Natural killer cell treated with Interleukin-12 subunit alpha and Interleukin-12 subunit beta and Interleukin-15 and Interleukin-18, amount 100 ng/mL, for 72 hours (primary cell): ENCODE data around the gene ZNF273. TPM values are rescaled to one million over a fixed set of nuclear protein-coding genes. Genes with fewer than 3 reads are reported as not detected.
"Not testable (repeated sequence)": the region's sequence is repeated elsewhere in the genome, so short reads cannot be mapped to it uniquely, and the experiment has no call there.

ENCODE experiments used
- ATAC-seq, 2 donors: fragments of 150-1000 bp; cut with Tn5 transposase in 1 of 2; sonication (Bioruptor Pico), chemical (Tn5 transposase) in 1 of 2; 2 replicates each; pipeline ENCODE4 v1.10.0; 2021
- DNase-seq: peaks from one replicate; pipeline ENCODE4 v3.0.0; 2022; ENCODE audit warnings: low spot score
- H3K27ac Mint-ChIP-seq, 2 donors: 1 replicate in 1 of 2; 2 replicates in 1 of 2; pipeline ENCODE4 v1.8.0; 2022; ENCODE audit warnings: mixed read lengths in 2 of 2, mild to moderate bottlenecking in 1 of 2, moderate library complexity in 1 of 2
- H3K27me3 Mint-ChIP-seq, 2 donors: 1 replicate in 1 of 2; 2 replicates in 1 of 2; pipeline ENCODE4 v1.8.0; 2022; ENCODE audit warnings: mixed read lengths in 2 of 2
- H3K36me3 Mint-ChIP-seq: one replicate; pipeline ENCODE4 v1.8.0; 2022; ENCODE audit warnings: mixed read lengths
- H3K4me1 Mint-ChIP-seq, 2 donors: 1 replicate in 1 of 2; 2 replicates in 1 of 2; pipeline ENCODE4 v1.8.0; 2022; ENCODE audit warnings: low read depth in 2 of 2, mixed read lengths in 2 of 2, mild to moderate bottlenecking in 1 of 2
- H3K4me3 Mint-ChIP-seq: one replicate; pipeline ENCODE4 v1.8.0; 2022; ENCODE audit warnings: mixed read lengths
- H3K9me3 Mint-ChIP-seq: 2 replicates; pipeline ENCODE4 v1.8.0; 2022; ENCODE audit warnings: mixed read lengths
- total RNA-seq, 2 donors: library from RNA; stranded (reverse); gene quantifications; one replicate each; pipeline ENCODE4 v1.2.3, GENCODE V29; 2022

Gene ZNF273
- total RNA-seq, 2 donors from 2014 or later, result 5.5 to 6.3 TPM

DNA sequence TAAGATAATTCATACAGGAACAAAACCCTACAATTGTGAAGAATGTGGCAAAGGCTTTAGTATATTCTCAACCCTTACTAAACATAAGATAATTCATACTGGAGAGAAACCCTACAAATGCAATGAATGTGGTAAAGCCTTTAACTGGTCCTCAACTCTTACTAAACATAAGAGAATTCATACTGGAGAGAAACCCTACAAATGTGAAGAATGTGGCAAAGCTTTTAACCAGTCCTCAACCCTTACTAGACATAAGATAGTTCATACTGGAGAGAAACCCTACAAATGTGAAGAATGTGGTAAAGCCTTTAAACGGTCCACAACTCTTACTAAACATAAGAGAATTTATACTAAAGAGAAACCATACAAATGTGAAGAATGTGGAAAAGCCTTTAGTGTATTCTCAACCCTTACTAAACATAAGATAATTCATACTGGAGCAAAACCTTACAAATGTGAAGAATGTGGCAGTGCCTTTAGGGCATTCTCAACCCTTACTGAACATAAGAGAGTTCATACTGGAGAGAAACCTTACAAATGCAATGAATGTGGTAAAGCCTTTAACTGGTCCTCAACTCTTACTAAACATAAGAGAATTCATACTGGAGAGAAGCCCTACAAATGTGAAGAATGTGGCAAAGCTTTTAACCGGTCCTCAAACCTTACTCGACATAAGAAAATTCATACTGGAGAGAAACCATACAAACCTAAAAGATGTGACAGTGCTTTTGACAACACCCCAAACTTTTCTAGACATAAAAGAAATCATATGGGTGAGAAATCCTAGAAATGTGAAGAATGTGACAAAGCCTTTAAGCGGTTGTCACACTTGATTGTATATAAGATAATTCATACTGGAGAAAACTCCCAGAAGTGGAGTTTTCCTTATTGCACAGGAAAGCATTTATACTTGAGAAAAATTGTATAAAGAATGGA lies 25.4 kb downstream of the ZNF273 start:
- Mint-ChIP-seq H3K36me3 (peaks cover 57% of the 10 kb centered on the region), H3K9me3 (peaks cover 10% of the 10 kb centered on the region)
- H3K27ac Mint-ChIP-seq, DNase-seq, H3K4me3 Mint-ChIP-seq, H3K27me3 Mint-ChIP-seq, ATAC-seq, H3K4me1 Mint-ChIP-seq: not testable (repeated sequence)

DNA sequence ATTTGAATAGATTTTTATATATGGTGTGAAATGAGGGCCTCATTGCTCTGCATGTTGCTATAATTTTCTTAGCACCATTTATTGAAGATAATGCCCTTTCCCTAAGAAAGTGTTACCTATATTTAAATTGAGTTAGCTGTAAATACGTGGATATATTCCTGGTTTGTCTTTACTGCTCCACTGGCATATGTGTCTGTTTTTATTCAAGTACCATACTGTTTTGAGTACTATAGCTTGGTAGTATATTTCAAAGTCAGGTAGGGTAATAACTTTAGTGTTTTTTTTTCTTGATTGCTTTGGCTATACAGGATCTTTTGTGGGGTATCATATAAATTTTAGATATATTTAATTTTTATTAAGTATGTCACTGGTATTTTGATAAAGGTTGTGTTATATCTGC lies 31.4 kb downstream of the ZNF273 start:
- no peaks in the 10 kb centered on the region for H3K4me1 Mint-ChIP-seq
- H3K4me3 Mint-ChIP-seq, result no peak overlapping the region
- ATAC-seq, result no peak
- no peak for DNase-seq
- peaks cover 7% of the 10 kb centered on the region for H3K36me3 Mint-ChIP-seq
- no peaks in the 10 kb centered on the region for H3K27me3 Mint-ChIP-seq
- no peaks in the 10 kb centered on the region for H3K9me3 Mint-ChIP-seq
- H3K27ac Mint-ChIP-seq, result no peak overlapping the region

DNA sequence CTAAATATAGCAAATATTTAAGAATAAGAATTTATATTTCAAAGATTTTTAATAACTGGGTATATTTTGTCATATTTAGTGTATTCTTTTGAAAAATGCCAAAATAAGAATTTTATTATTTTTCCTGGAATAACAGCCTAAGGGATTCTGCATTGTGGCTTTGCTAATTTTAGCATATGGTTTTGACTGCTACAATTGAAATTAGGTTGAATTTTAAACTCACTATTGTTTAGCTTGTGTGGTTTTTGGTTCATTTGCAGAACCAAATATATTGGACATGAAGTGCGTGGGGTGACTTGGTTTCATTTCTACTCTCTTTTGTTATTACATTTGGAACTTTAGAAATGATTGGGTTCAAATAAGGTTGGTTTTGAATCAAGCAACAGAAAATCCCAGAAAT lies 35.5 kb downstream of the ZNF273 start:
- Mint-ChIP-seq H3K27me3 (no peaks in the 10 kb centered on the region), H3K4me1 (no peaks in the 10 kb centered on the region), H3K9me3 (no peaks in the 10 kb centered on the region), H3K36me3 (peaks cover 7% of the 10 kb centered on the region), H3K4me3 (no peak overlapping the region), H3K27ac (no peak overlapping the region)
- DNase-seq, result no peak
- no peak for ATAC-seq

DNA sequence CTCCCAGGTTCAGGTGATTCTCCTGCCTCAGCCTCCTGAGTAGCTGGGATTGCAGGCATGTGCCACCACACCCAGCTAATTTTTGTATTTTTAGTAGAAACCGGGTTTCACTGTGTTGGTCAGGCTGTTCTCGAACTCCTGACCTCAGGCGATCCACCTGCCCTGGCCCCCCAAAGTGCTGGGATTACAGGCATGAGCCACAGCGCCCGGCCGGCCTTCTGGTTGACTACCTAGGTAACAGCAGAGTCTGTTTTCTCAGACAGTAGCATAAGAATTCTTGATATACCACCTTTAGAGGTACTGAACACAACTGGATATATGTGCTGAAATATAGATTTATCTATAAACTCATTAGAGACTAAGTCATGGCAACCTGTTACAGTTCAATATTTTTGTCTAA lies 36.9 kb downstream of the ZNF273 start:
- H3K27ac Mint-ChIP-seq, ATAC-seq, H3K27me3 Mint-ChIP-seq, H3K9me3 Mint-ChIP-seq, H3K4me3 Mint-ChIP-seq, DNase-seq, H3K4me1 Mint-ChIP-seq, H3K36me3 Mint-ChIP-seq: not testable (repeated sequence)

DNA sequence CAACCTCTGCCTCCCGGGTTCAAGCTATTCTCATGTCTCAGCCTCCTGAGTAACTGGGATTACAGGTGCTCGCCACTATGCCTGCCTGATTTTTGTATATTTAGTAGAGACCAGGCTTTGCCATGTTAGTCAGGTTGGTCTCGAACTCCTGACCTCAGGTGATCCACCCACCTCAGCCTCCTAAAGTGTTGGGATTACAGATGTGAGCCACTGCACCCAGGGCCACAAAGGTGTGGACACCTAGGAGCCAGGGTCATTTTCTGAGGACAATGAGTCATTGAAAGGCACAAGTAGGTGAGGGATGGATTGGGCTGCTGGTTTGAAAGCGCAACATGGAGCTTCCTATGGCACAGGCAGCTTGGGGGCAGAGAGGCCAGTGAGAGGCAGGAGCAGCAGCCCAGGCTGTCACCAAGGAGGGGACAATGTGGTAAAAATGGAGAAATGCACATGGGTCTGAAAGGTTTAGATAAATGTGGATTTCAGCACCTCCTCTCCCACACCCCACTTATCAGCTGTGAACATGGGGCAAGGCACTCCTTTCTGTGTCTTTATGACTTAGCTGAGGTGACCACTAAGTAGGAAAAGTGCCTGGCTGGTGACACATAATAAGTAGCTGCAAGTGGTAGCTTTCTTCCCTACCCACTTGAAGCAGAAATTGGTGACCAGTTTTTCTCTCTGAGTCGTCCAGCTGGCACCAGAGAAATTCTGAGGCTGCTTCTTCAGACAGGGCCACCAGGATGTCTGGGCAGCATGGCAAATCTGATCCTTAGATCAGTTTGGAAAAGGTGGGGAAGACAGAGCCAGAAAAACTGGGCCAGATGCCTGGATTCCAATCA lies 41.8 kb downstream of the ZNF273 start:
- H3K4me1 Mint-ChIP-seq, H3K9me3 Mint-ChIP-seq, DNase-seq, H3K4me3 Mint-ChIP-seq, H3K27ac Mint-ChIP-seq, ATAC-seq, H3K36me3 Mint-ChIP-seq: not testable (repeated sequence)
- peaks cover 28 to 37% of the 10 kb centered on the region in 2 donors for H3K27me3 Mint-ChIP-seq

DNA sequence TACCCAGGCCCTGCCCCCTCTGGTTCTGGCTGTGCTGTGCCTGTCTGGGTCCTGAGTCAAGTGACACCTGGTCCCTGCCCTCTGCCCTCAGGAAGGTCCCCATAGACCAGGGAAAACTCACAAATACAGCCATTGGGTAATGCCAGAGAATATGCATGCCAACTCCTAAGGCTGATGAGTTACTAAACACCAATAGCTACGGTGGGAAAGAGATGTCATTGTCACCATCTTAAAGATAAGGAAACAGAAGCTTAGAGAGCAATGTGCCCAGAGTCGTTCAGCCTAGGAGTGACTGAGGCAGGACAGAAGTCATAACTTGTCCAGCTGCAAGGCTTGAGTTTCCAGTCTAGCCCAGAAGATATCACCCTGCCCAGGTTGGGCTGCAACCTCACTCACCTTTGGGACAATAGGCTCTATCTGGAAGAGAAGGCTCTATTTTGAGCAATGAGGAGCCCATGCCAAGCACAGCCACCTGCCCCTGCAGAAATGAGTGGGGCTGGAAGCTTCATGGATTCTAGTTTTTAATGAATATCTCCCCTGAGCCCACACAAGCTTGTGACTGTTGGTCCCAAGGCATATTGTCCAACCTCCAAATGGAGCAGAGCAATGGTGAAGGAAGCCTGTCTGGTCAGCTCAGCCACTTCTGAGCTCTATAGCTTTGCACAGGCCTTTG lies 42.6 kb downstream of the ZNF273 start:
- no peaks in the 10 kb centered on the region for H3K9me3 Mint-ChIP-seq
- H3K27ac Mint-ChIP-seq, result no peak overlapping the region
- peaks cover 0 to 3% of the 10 kb centered on the region in 2 donors for H3K4me1 Mint-ChIP-seq
- DNase-seq (no peak), ATAC-seq (peak in 1 of 2 donors; percentile 20)
- H3K27me3 Mint-ChIP-seq, result peaks cover 30 to 37% of the 10 kb centered on the region in 2 donors
- no peaks in the 10 kb centered on the region for H3K36me3 Mint-ChIP-seq
- H3K4me3 Mint-ChIP-seq, result no peak overlapping the region

DNA sequence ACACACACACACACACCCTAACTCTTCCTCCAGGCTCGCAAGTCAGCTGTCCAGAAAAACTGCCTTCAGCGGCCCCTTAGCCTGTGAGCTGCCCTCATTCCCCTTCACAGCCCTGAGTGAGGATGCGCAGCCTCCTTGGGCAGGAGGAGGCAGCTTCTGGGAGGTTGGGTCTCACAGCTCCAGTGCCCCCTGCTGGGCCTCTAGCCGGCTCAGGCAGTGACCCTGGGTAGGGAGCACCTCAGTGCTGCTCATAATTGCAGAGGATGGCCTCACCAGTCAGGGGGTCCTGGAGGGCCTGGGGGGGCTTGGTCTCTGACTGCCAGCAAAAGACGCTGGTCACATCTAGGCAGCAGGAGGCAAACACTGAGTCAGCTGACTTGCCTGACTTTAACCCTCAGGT lies 43.7 kb downstream of the ZNF273 start:
- no peak overlapping the region for H3K27ac Mint-ChIP-seq
- no peaks in the 10 kb centered on the region for H3K36me3 Mint-ChIP-seq
- ATAC-seq (peak in 1 of 2 donors; percentile 43), DNase-seq (no peak)
- H3K4me3 Mint-ChIP-seq, result no peak overlapping the region
- H3K9me3 Mint-ChIP-seq, result no peaks in the 10 kb centered on the region
- peaks cover 0 to 3% of the 10 kb centered on the region in 2 donors for H3K4me1 Mint-ChIP-seq
- H3K27me3 Mint-ChIP-seq, result peaks cover 34 to 37% of the 10 kb centered on the region in 2 donors

DNA sequence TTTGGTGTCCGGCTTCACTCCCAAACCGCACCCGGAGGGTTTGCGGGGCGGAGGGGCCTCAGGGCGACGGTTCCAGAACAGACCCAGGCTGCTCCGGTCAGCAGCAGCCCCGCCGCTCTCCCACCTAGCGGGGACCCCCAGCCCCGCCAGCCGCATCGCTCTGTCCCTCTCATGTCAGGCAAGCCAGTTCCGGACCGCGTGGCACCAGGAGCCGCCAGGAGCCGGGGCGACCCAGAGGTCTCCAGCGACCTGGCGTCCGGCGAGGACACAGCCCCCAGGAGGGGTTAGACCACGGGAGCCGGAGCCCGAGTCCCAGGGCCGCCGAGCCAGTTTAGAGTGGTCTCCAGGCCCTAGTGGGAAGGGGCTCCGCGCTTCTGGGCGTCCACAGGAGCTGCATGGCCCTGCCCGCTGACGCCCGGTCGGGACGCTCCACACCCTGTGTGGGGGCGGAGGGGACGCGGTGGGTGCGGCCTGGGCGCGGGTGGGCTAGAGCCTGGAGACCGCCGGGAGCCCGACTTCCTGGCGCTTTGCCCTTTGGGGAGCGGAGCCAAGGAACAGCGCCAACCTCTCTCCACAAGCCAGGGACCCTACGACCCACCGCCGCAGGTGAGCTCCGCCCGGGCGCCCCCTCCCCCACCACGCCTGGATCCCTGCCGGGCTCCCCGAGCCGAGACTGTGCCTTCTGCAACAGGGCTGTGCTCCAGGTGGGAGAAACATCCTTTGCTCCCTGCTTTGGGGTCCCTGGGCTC lies 44.4 kb downstream of the ZNF273 start:
- Mint-ChIP-seq H3K9me3 (no peaks in the 10 kb centered on the region), H3K27me3 (peaks cover 34 to 37% of the 10 kb centered on the region in 2 donors), H3K4me3 (no peak overlapping the region), H3K36me3 (no peaks in the 10 kb centered on the region), H3K4me1 (peaks cover 0 to 3% of the 10 kb centered on the region in 2 donors), H3K27ac (no peak overlapping the region)
- DNase-seq (no peak), ATAC-seq (peak in 1 of 2 donors; percentile 28)

DNA sequence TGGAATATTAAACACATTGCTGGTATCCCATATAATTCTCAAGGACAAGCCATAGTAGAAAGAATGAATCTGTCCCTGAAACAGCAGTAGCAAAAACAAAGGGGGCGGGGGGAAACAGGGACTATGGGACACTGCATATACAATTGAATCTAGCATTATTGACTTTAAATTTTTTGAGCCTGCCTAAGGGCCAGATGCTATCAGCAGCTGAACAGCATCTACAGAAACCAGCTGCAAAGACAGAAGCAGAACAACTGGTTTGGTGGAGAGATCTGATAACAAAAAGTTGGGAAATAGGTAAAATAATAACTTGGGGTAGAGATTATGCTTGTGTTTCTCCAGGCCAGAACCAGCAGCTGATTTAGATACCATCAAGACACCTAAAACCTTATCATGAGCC lies 45.7 kb downstream of the ZNF273 start:
- H3K4me1 Mint-ChIP-seq, H3K27ac Mint-ChIP-seq, H3K9me3 Mint-ChIP-seq, H3K36me3 Mint-ChIP-seq, H3K4me3 Mint-ChIP-seq, ATAC-seq, DNase-seq: not testable (repeated sequence)
- peaks cover 34 to 37% of the 10 kb centered on the region in 2 donors for H3K27me3 Mint-ChIP-seq

DNA sequence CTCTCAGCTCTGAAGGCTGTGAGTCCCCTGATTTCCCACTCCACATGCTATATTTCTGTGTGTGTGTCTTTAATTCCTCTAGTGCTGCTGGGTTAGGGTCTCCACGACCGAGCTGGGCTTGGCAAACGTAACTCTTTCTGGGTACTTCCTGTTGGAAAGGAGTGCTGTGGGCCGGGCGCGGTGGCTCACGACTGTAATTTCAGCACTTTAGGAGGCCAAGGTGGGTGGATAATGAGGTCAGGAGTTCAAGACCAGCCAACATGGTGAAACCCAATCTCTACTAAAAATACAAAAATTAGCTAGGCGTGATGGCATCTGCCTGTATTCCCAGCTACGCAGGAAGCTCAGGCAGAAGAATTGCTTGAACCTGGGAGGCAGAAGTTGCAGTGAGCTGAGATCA lies 47.6 kb downstream of the ZNF273 start:
- not testable (repeated sequence) for H3K4me1 Mint-ChIP-seq, H3K27ac Mint-ChIP-seq, H3K4me3 Mint-ChIP-seq, H3K36me3 Mint-ChIP-seq, ATAC-seq, DNase-seq, H3K9me3 Mint-ChIP-seq
- H3K27me3 Mint-ChIP-seq, result peaks cover 29 to 35% of the 10 kb centered on the region in 2 donors

DNA sequence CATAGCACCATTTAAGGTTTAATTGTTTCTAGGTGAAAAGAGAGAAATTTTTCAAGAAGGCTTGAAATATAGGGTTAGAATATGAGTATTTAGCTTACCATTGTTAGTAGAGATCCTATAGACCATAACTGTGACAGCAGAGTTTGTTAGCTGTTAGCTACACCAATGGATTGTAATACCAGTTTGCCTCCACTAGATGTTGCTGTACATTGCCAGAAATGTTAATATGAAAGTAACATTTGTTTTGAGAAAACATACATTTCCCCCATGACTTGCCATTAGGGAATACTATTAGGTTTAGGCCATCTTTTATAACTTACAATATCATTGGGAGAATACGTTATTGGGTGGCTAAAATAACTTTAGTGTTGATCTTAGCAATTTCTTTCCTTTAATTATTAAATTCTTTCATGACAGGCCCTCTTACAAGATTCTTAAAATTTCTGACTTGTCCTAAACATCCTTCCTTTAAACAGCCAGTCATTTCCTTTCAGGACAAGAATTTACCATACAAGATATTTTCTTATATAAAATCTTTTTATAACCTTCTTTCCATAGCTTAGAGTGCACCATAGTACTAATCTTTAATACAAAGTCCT lies 48.3 kb downstream of the ZNF273 start:
- Mint-ChIP-seq H3K4me3 (no peak overlapping the region), H3K27me3 (peaks cover 28 to 29% of the 10 kb centered on the region in 2 donors), H3K9me3 (no peaks in the 10 kb centered on the region), H3K36me3 (no peaks in the 10 kb centered on the region), H3K27ac (no peak overlapping the region), H3K4me1 (peaks cover 0 to 3% of the 10 kb centered on the region in 2 donors)
- no peak for ATAC-seq
- DNase-seq, result peak; percentile 64

DNA sequence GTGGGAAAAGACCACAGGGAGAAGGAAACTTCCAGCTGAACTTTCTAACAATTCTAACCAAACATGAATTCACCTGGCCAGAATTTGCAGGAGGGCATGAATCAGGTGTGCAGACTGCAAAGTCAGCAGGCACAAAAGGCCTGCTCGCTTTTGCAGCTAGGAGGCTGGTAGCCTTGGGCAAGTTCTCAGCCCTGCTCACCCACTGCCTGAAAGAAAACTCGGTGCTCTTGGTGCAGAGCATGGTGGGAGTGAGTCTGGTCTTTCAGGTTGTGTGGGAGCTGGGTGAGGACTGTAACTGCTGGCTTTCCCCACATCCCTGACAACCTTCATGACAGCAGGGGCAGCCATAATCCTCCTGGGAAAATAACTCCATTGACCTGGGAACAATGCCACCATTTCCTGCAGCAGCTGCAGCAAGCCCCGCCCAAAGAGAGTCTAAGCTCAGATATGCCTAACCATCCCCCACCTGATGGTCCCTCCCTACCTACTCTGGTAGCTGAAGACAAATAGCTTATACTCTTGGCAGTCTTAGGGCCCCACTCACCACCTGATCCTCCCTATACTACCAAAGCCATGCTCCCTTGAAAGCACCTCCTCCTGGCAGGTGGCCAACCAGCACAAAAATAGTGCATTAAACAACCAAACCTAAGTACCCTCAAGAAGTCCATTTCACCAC lies 56.1 kb downstream of the ZNF273 start:
- Mint-ChIP-seq H3K36me3 (peaks cover 21% of the 10 kb centered on the region), H3K4me3 (no peak overlapping the region), H3K9me3 (peaks cover 12% of the 10 kb centered on the region), H3K27me3 (peaks cover 0 to 2% of the 10 kb centered on the region in 2 donors), H3K27ac (no peak overlapping the region), H3K4me1 (no peaks in the 10 kb centered on the region)
- no peak for ATAC-seq
- no peak for DNase-seq
